ENCODE measurements around the gene GTF2IRD1.

The GTF2IRD1 gene

DNA sequence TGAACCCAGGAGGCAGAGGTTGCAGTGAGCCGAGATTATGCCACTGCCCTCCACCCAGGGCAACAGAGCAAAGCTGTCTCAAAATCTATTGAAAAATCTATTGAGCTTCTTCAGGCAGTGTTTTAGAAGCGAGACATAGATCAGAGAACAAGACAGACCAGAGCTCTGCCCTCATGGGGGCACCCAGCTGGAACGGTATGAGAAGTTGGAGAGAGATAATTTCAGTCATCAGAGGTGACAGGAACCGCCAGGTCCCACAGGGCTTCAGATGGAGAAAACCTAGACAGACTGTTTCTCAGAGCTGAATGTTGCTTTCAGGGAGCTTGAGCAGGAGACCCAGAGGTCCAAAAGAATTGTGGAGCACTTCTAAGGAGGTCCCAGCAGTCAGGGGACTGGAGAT, 14.2 kb upstream of the GTF2IRD1 start:
- TF ChIP-seq FOXP2 (optimal IDR thresholded peaks at IDR 0.05; ENCODE audit: borderline replicate concordance, extremely low read depth, extremely low read length, insufficient read depth): no peak
- no peak for TF ChIP-seq SIN3A (IDR thresholded peaks at IDR 0.05; ENCODE audit: borderline replicate concordance, insufficient read depth, low read length)
- TF ChIP-seq POLR2AphosphoS5 (IDR thresholded peaks at IDR 0.05; ENCODE audit: low read depth, low read length): no peak
- no peak for TF ChIP-seq TAF1 (IDR thresholded peaks at IDR 0.05; ENCODE audit: borderline replicate concordance, insufficient read depth, low read length)

- TF ChIP-seq FOXP2 (optimal IDR thresholded peaks at IDR 0.05; ENCODE audit: borderline replicate concordance, extremely low read depth, extremely low read length, insufficient read depth) (no peak), TAF1 (IDR thresholded peaks at IDR 0.05; ENCODE audit: borderline replicate concordance, insufficient read depth, low read length) (no peak), POLR2AphosphoS5 (IDR thresholded peaks at IDR 0.05; ENCODE audit: low read depth, low read length) (no peak), SIN3A (IDR thresholded peaks at IDR 0.05; ENCODE audit: borderline replicate concordance, insufficient read depth, low read length) (no peak)
- TF ChIP-seq, protein P1, sequence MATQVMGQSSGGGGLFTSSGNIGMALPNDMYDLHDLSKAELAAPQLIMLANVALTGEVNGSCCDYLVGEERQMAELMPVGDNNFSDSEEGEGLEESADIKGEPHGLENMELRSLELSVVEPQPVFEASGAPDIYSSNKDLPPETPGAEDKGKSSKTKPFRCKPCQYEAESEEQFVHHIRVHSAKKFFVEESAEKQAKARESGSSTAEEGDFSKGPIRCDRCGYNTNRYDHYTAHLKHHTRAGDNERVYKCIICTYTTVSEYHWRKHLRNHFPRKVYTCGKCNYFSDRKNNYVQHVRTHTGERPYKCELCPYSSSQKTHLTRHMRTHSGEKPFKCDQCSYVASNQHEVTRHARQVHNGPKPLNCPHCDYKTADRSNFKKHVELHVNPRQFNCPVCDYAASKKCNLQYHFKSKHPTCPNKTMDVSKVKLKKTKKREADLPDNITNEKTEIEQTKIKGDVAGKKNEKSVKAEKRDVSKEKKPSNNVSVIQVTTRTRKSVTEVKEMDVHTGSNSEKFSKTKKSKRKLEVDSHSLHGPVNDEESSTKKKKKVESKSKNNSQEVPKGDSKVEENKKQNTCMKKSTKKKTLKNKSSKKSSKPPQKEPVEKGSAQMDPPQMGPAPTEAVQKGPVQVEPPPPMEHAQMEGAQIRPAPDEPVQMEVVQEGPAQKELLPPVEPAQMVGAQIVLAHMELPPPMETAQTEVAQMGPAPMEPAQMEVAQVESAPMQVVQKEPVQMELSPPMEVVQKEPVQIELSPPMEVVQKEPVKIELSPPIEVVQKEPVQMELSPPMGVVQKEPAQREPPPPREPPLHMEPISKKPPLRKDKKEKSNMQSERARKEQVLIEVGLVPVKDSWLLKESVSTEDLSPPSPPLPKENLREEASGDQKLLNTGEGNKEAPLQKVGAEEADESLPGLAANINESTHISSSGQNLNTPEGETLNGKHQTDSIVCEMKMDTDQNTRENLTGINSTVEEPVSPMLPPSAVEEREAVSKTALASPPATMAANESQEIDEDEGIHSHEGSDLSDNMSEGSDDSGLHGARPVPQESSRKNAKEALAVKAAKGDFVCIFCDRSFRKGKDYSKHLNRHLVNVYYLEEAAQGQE (IDR thresholded peaks at IDR 0.05; ENCODE audit: insufficient read depth in 1 of 2, low read depth in 2 of 2, low read length in 2 of 2): no peak
Measured at GRCh38 chr7:74441801-74442200, 11.9 kb upstream of the GTF2IRD1 start.

DNA sequence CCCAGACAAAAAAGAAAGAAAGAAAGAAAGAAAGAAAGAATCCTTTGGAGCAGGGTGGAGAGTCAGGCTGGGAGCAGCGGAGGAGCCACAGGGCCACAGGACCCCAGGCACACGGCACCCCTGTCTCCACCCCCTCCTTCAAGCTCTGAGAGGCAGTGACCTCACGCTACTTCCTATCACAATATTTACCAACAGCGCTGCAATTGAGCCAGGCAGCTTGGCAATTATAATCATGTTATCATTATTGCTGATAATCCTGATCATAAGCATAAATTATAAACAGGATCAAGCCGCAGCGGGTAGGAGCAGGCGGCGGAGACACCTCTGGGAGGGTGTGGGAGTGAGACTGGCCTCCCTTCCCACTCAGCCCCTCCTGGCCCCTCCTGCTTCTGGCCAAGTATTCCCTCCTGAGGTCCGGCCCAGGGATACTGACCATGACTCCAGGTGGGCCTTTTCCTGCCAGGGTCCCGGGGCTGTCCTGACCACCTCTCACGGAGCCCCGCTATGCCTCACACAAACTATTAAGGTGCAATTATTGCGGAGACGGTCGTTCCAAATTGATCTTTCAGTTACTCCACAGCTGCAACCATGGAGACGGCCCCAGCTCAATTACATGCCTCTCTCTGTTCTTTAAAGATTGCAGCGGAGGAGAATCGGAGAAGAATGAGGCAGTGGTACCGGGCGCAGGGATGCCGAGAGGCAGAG, 10.0 kb upstream of the GTF2IRD1 start:
- TF ChIP-seq SIN3A (IDR thresholded peaks at IDR 0.05; ENCODE audit: borderline replicate concordance, insufficient read depth, low read length) (no peak), TAF1 (IDR thresholded peaks at IDR 0.05; ENCODE audit: borderline replicate concordance, insufficient read depth, low read length) (no peak), POLR2AphosphoS5 (IDR thresholded peaks at IDR 0.05; ENCODE audit: low read depth, low read length) (no peak), FOXP2 (optimal IDR thresholded peaks at IDR 0.05; ENCODE audit: borderline replicate concordance, extremely low read depth, extremely low read length, insufficient read depth) (no peak)
- TF ChIP-seq, protein P1 (IDR thresholded peaks at IDR 0.05; ENCODE audit: insufficient read depth in 1 of 2, low read depth in 2 of 2, low read length in 2 of 2): no peak

DNA sequence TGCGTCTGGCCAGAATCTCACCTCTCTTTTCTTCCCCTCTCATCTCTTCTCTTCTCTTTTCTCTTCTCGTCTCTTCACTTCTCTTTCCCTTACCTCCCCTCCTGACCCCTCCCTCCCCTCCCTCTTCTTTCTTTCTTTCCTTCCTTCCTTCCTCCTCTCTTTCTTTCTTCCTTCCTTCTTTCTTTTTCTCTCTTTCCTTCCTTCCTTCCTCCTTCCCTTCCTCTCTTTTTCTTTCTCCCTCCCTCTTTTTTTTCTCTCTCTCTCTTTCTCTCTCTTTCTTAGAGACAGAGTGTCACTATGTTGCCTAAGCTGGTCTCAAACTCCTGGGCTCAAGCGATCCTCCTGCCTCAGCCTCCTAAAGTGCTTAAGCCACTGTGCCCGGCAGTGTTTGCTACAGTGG, 4.6 kb upstream of the GTF2IRD1 start:
- TF ChIP-seq, protein P1 (IDR thresholded peaks at IDR 0.05; ENCODE audit: insufficient read depth in 1 of 2, low read depth in 2 of 2, low read length in 2 of 2): no peak
- TF ChIP-seq FOXP2 (optimal IDR thresholded peaks at IDR 0.05; ENCODE audit: borderline replicate concordance, extremely low read depth, extremely low read length, insufficient read depth): no peak
- no peak for TF ChIP-seq TAF1 (IDR thresholded peaks at IDR 0.05; ENCODE audit: borderline replicate concordance, insufficient read depth, low read length)
- TF ChIP-seq SIN3A (IDR thresholded peaks at IDR 0.05; ENCODE audit: borderline replicate concordance, insufficient read depth, low read length): no peak
- TF ChIP-seq POLR2AphosphoS5 (IDR thresholded peaks at IDR 0.05; ENCODE audit: low read depth, low read length): no peak

- TF ChIP-seq POLR2AphosphoS5 (IDR thresholded peaks at IDR 0.05; ENCODE audit: low read depth, low read length): no peak
- TF ChIP-seq SIN3A (IDR thresholded peaks at IDR 0.05; ENCODE audit: borderline replicate concordance, insufficient read depth, low read length): no peak
- TF ChIP-seq, protein P1 (IDR thresholded peaks at IDR 0.05; ENCODE audit: insufficient read depth in 1 of 2, low read depth in 2 of 2, low read length in 2 of 2): no peak
- TF ChIP-seq FOXP2 (optimal IDR thresholded peaks at IDR 0.05; ENCODE audit: borderline replicate concordance, extremely low read depth, extremely low read length, insufficient read depth): no peak
- TF ChIP-seq TAF1 (IDR thresholded peaks at IDR 0.05; ENCODE audit: borderline replicate concordance, insufficient read depth, low read length): no peak
Measured at GRCh38 chr7:74449809-74450397, 3.8 kb upstream of the GTF2IRD1 start.

Data from PFSK-1 (cell line).